ENCODE measurements around the gene TAS1R3.
A peak's percentile ranks its signal among the peaks of the same experiment; 100 is the strongest.
"Not testable (repeated sequence)": the region's sequence is repeated elsewhere in the genome, so short reads cannot be mapped to it uniquely, and the experiment has no call there.

TAS1R3 gene

GRCh38 chr1:1354271-1355247 is 23.5 kb downstream of the TAS1R3 start:
- DNase-seq: no peak

GRCh38 chr1:1355416-1355815 is 24.3 kb downstream of the TAS1R3 start:
- no peak for DNase-seq

- DNase-seq: no peak
These were observed 25.2 kb downstream of the TAS1R3 start for GRCh38 chr1:1356166-1356795.

- no peak for DNase-seq
These were observed 25.8 kb downstream of the TAS1R3 start for GRCh38 chr1:1356796-1357401.

GRCh38 chr1:1357871-1358432 is 26.9 kb downstream of the TAS1R3 start:
- no peak for DNase-seq

GRCh38 chr1:1358433-1359271 is 27.6 kb downstream of the TAS1R3 start, which contains the start of gene MXRA8:
TSS of gene MXRA8 (minus strand) at chr1:1358555. CDS start at chr1:1358504, 51 bp downstream.
- no peak for DNase-seq

- DNase-seq: no peak
These were observed 28.2 kb downstream of the TAS1R3 start for GRCh38 chr1:1359308-1359663.

- DNase-seq: no peak
These were observed 28.8 kb downstream of the TAS1R3 start for GRCh38 chr1:1359664-1360468.

GRCh38 chr1:1360506-1361169 is 29.6 kb downstream of the TAS1R3 start:
- DNase-seq: no peak

GRCh38 chr1:1361233-1361981 is 30.3 kb downstream of the TAS1R3 start:
- DNase-seq: no peak

GRCh38 chr1:1361982-1362423 is 30.9 kb downstream of the TAS1R3 start:
- DNase-seq: no peak

GRCh38 chr1:1364266-1364665 is 33.2 kb downstream of the TAS1R3 start:
- DNase-seq: no peak

GRCh38 chr1:1365875-1366698 is 35.0 kb downstream of the TAS1R3 start:
- no peak for DNase-seq

GRCh38 chr1:1366699-1367066 is 35.6 kb downstream of the TAS1R3 start:
- DNase-seq: no peak

- no peak for DNase-seq
These were observed 36.2 kb downstream of the TAS1R3 start for GRCh38 chr1:1367315-1367714.

GRCh38 chr1:1370094-1370493 is 39.0 kb downstream of the TAS1R3 start:
- DNase-seq: not testable (repeated sequence)

- DNase-seq: no peak
These were observed 39.8 kb downstream of the TAS1R3 start for GRCh38 chr1:1370771-1371300.

- DNase-seq: peak; percentile 58
These were observed 40.3 kb downstream of the TAS1R3 start for GRCh38 chr1:1371364-1371745.
